B cell (primary cell): ENCODE measurements around the gene GFPT1. TPM values are rescaled to one million over a fixed set of nuclear protein-coding genes. Genes with fewer than 3 reads are reported as not detected.

Experiments
- ATAC-seq: fragments of 200-7000 bp; cut with Tn5 transposase; one replicate; pipeline ENCODE4 v1.10.0; 2021; ENCODE audit warnings: low read depth, mild to moderate bottlenecking, moderate number of reproducible peaks, moderate library complexity
- CTCF ChIA-PET: fragments of 350-600 bp; sonication (Branson Sonifier 250); formaldehyde crosslinking; loops from one replicate; lab custom pipeline; 2021; ENCODE audit warnings: antibody characterized with exemption, inconsistent platforms; lab: Charles Lee
- POLR2A ChIA-PET: fragments of 350-600 bp; sonication (Branson Sonifier 250); formaldehyde crosslinking; loops from one replicate; lab custom pipeline; 2021; ENCODE audit warnings: antibody characterized with exemption; lab: Charles Lee
- DNase-seq: peaks from one replicate; pipeline ENCODE4 v3.0.0; 2013
- H2AFZ ChIP-seq: 2 replicates; pipeline ENCODE4 v1.6.1; 2012; ENCODE audit warnings: mild to moderate bottlenecking, low read depth, low read length; ENCODE audit not compliant: insufficient read depth, poor library complexity, severe bottlenecking
- H3K27ac ChIP-seq, 2 donors: 1 replicate in 1 of 2; 2 replicates in 1 of 2; pipeline ENCODE4 v1.5.1; 2012 to 2013; ENCODE audit warnings: low read length in 2 of 2, mild to moderate bottlenecking in 2 of 2, moderate library complexity in 1 of 2
- H3K27me3 ChIP-seq, 4 experiments: fragments of 200-600 bp in 1 of 4; sonication (generic) in 1 of 4; replicated peaks in 1 of 4; 1 replicate in 2 of 4; 2 replicates in 2 of 4; pipeline versions ENCODE4 v1.6.1 to v1.7.0; 2013 to 2016; ENCODE audit warnings: low read length in 3 of 4, mild to moderate bottlenecking in 2 of 4, mixed read lengths in 1 of 4, moderate library complexity in 1 of 4; ENCODE audit not compliant: insufficient read depth in 4 of 4, control insufficient read depth in 3 of 4; ENCODE audit errors: control extremely low read depth in 1 of 4
- H3K36me3 ChIP-seq, 2 experiments: replicated peaks in 1 of 2; 1 replicate in 1 of 2; 2 replicates in 1 of 2; pipeline versions ENCODE4 v1.6.1 to v1.7.1; 2013; ENCODE audit warnings: low read length in 1 of 2; ENCODE audit not compliant: insufficient read depth in 2 of 2, control insufficient read depth in 1 of 2; ENCODE audit errors: control extremely low read depth in 1 of 2, extremely low read depth in 1 of 2
- H3K4me1 ChIP-seq, 2 donors: fragments of 200-600 bp in 1 of 2; sonication (generic) in 1 of 2; 1 replicate in 1 of 2; 2 replicates in 1 of 2; pipeline versions ENCODE4 v1.5.1 to v1.6.1; 2013 to 2017; ENCODE audit warnings: low read length in 2 of 2; ENCODE audit not compliant: control insufficient read depth in 2 of 2, insufficient read depth in 2 of 2
- H3K4me2 ChIP-seq: replicated peaks from 2 replicates; pipeline ENCODE3; 2012; ENCODE audit warnings: mild to moderate bottlenecking, low read depth, low read length; ENCODE audit not compliant: poor library complexity, severe bottlenecking
- H3K4me3 ChIP-seq, 5 experiments: fragments of 200-600 bp in 1 of 5; sonication (generic) in 1 of 5; 1 replicate in 3 of 5; 2 replicates in 2 of 5; pipeline versions ENCODE4 v1.5.1 to v1.7.0; 2011 to 2016; ENCODE audit warnings: low read length in 4 of 5, mild to moderate bottlenecking in 4 of 5, low read depth in 2 of 5, control low read depth in 1 of 5, moderate library complexity in 1 of 5; ENCODE audit not compliant: insufficient read depth in 1 of 5; ENCODE audit errors: control extremely low read depth in 1 of 5, extremely low read depth in 1 of 5
- H3K79me2 ChIP-seq: fragments of 200-600 bp; sonication (generic); one replicate; pipeline ENCODE4 v1.6.0; 2016; ENCODE audit warnings: low read length; ENCODE audit not compliant: control insufficient read depth, insufficient read depth
- H3K9ac ChIP-seq: fragments of 200-600 bp; sonication (generic); 2 replicates; pipeline ENCODE4 v1.6.1; 2017; ENCODE audit warnings: mild to moderate bottlenecking, low read length, moderate library complexity
- H3K9me3 ChIP-seq, 3 donors: one replicate each; pipeline versions ENCODE4 v1.6.1 to v1.7.1; 2013; ENCODE audit warnings: low read length in 2 of 3; ENCODE audit not compliant: control insufficient read depth in 2 of 3, insufficient read depth in 1 of 3; ENCODE audit errors: control extremely low read depth in 1 of 3
- H4K20me1 ChIP-seq: 2 replicates; pipeline ENCODE4 v1.6.0; 2012; ENCODE audit warnings: mild to moderate bottlenecking, low read length; ENCODE audit not compliant: insufficient read depth, control insufficient read depth, poor library complexity, severe bottlenecking
- H3K27ac Mint-ChIP-seq: one replicate; pipeline ENCODE4 v1.8.0; 2021; ENCODE audit warnings: mixed read lengths
- H3K27me3 Mint-ChIP-seq: one replicate; pipeline ENCODE4 v1.8.0; 2021; ENCODE audit warnings: mixed read lengths
- H3K4me1 Mint-ChIP-seq: one replicate; pipeline ENCODE4 v1.8.0; 2021; ENCODE audit warnings: mixed read lengths
- H3K4me3 Mint-ChIP-seq: one replicate; pipeline ENCODE4 v1.8.0; 2021; ENCODE audit warnings: mixed read lengths
- H3K9me3 Mint-ChIP-seq: one replicate; pipeline ENCODE4 v1.8.0; 2022; ENCODE audit warnings: mixed read lengths; ENCODE audit not compliant: insufficient read depth
- CTCF ChIP-seq: fragments of 200-600 bp; IDR thresholded peaks from one replicate; pipeline ENCODE4 v1.8.0; 2022; ENCODE audit warnings: antibody characterized with exemption, mild to moderate bottlenecking
- EZH2 ChIP-seq: IDR thresholded peaks from 2 replicates; pipeline ENCODE4 v1.6.1; 2012; ENCODE audit warnings: borderline replicate concordance, low read depth, mild to moderate bottlenecking, moderate library complexity, low read length; ENCODE audit not compliant: insufficient read depth, poor library complexity, severe bottlenecking
- WGBS: methylation state at CpG from one replicate; pipeline ENCODE4 v1.1.5; 2013; ENCODE audit warnings: missing lambda C conversion rate; ENCODE audit not compliant: insufficient coverage; 5-methylcytosine and 5-hydroxymethylcytosine counted together
- intact Hi-C: fragments of 100-400 bp; cut with micrococcal nuclease; formaldehyde crosslinking; loops from one replicate; pipeline ENCODE4 v1.10.0; 2022
- polyA plus RNA-seq: library from polyadenylated mRNA; depleted of rRNA; stranded (reverse); fragments of >200 nt; gene quantifications from 2 replicates; pipeline ENCODE4 v1.2.3, GENCODE V29; 2012
- total RNA-seq, 2 donors: library from RNA; stranded (reverse); fragments of 120-200 nt in 1 of 2; gene quantifications; 1 replicate in 1 of 2; 2 replicates in 1 of 2; pipeline versions ENCODE4 v1.2.3 to v1.2.4, GENCODE V29; 2013 to 2022

Gene GFPT1
- total and polyA plus RNA-seq, 2 donors (not counting 1 experiment from before 2014, with no cell fraction given), result 2.8 to 18.1 TPM

- no peaks in the 10 kb centered on the region for H4K20me1 ChIP-seq
- POLR2A ChIA-PET, result no interaction called here
- no peaks in the 10 kb centered on the region for H3K79me2 ChIP-seq
- peaks cover 29% of the 10 kb centered on the region for H3K27me3 Mint-ChIP-seq
- CTCF ChIA-PET, result no interaction called here
- H3K4me2 ChIP-seq, result no peak overlapping the region
- no peak overlapping the region for H3K27ac ChIP-seq
- H3K4me1 ChIP-seq, result no peaks in the 10 kb centered on the region
- H3K4me1 Mint-ChIP-seq, result no peaks in the 10 kb centered on the region
- ATAC-seq, result no peak
- intact Hi-C loops, result no loop called here
- no peak overlapping the region for H3K27ac Mint-ChIP-seq
- H3K36me3 ChIP-seq, result no peaks in the 10 kb centered on the region
- DNase-seq, result no peak
- peaks cover 0 to 7% (median 3%) of the 10 kb centered on the region in 3 donors for H3K9me3 ChIP-seq
- H3K4me3 Mint-ChIP-seq, result no peak overlapping the region
- no peak overlapping the region for H2AFZ ChIP-seq
- H3K27me3 ChIP-seq, result peaks cover 0 to 9% (median 4%) of the 10 kb centered on the region in 4 experiments
- no peak overlapping the region for H3K4me3 ChIP-seq
- 36% methylated on average over 4 of the region's 4 CpGs for WGBS
- TF ChIP-seq EZH2, result no peak
- no peak for TF ChIP-seq CTCF
- H3K9ac ChIP-seq, result no peak overlapping the region
- H3K9me3 Mint-ChIP-seq, result peaks cover 2% of the 10 kb centered on the region
Observed at GRCh38 chr2:69299772-69300516, 87.1 kb downstream of the GFPT1 start.

GRCh38 chr2:69298862-69299261 lies 88.2 kb downstream of the GFPT1 start:
- H3K36me3 ChIP-seq, result no peaks in the 10 kb centered on the region
- intact Hi-C loops, result no loop called here
- no peaks in the 10 kb centered on the region for H3K4me1 Mint-ChIP-seq
- no peak overlapping the region for H2AFZ ChIP-seq
- H3K27me3 Mint-ChIP-seq, result peaks cover 30% of the 10 kb centered on the region
- no peak overlapping the region for H3K4me2 ChIP-seq
- POLR2A ChIA-PET, result no interaction called here
- CTCF ChIA-PET, result interaction anchor here (0.5 kb wide), 1 partner anchor 355 kb away, joined by 3 read pairs; no protein-coding TSS in a partner anchor
- DNase-seq, result no peak
- H3K9ac ChIP-seq, result no peak overlapping the region
- H3K4me3 ChIP-seq, result no peak overlapping the region
- WGBS, result 100% methylated on average over 1 of the region's 4 CpGs
- no peak overlapping the region for H3K27ac ChIP-seq
- no peak overlapping the region for H3K4me3 Mint-ChIP-seq
- H3K27me3 ChIP-seq, result no peaks in the 10 kb centered on the region
- TF ChIP-seq CTCF (no peak), EZH2 (no peak)
- no peaks in the 10 kb centered on the region for H3K79me2 ChIP-seq
- H3K27ac Mint-ChIP-seq, result no peak overlapping the region
- no peaks in the 10 kb centered on the region for H4K20me1 ChIP-seq
- H3K9me3 Mint-ChIP-seq, result peaks cover 1% of the 10 kb centered on the region
- H3K9me3 ChIP-seq, result peaks cover 0 to 2% (median 0%) of the 10 kb centered on the region in 3 donors
- H3K4me1 ChIP-seq, result no peaks in the 10 kb centered on the region
- ATAC-seq, result no peak
